K562 (cell line): ENCODE results near the gene SNAPC5. TPM values are rescaled to one million over a fixed set of nuclear protein-coding genes. Genes with fewer than 3 reads are reported as not detected.

Experiments used
- ATAC-seq: fragments of 200-7000 bp; cut with Tn5 transposase; 3 replicates; pipeline ENCODE4 v1.9.1; 2020; ENCODE audit warnings: moderate library complexity
- BruUV-seq: library from RNA; stranded (reverse); fragments of 400-500 nt; replicated peaks from 2 replicates; lab custom pipeline; 2021; lab: Mats Ljungman, UMichigan
- CTCF ChIA-PET: fragments of 300-600 bp; formaldehyde crosslinking; extraction: SDS; loops from one replicate; lab custom pipeline; 2021; ENCODE audit warnings: low intra/inter-chr PET ratio; lab: Yijun Ruan, JAX
- POLR2A ChIA-PET: fragments of 300-600, 350-650 bp; sonication (Branson Sonifier 250); formaldehyde crosslinking; extraction: SDS; loops from one replicate; lab custom pipeline; 2021; ENCODE audit warnings: antibody characterized with exemption, inconsistent platforms; lab: Yijun Ruan, JAX
- DNase-seq, 4 experiments: peaks; one replicate each; pipeline versions ENCODE4 v3.0.0 to v3.0.0-alpha.2; 2011 to 2018; ENCODE audit warnings: low spot score in 3 of 4, mixed read lengths in 3 of 4; ENCODE audit errors: extremely low read depth in 1 of 4
- FAIRE-seq: peaks from 2 replicates; lab custom pipeline; 2011; peaks lifted over from hg19 to GRCh38; lab: Jason Lieb, UNC
- H2AFZ ChIP-seq: 2 replicates; pipeline ENCODE4 v1.6.0; 2011; ENCODE audit warnings: low read depth, low read length, control low read depth, inconsistent platforms
- H3K27ac ChIP-seq: fragments of 200-600 bp; 3 replicates; pipeline ENCODE4 v1.8.0; 2011; ENCODE audit warnings: low read depth, mild to moderate bottlenecking, control low read depth, inconsistent platforms, low read length, moderate library complexity, mixed read lengths; ENCODE audit errors: extremely low read depth
- H3K27me3 ChIP-seq, 2 experiments: fragments of 300-600 bp in 1 of 2; 2 replicates in 1 of 2; 3 replicates in 1 of 2; pipeline versions ENCODE4 v1.6.0 to v1.8.0; 2011; ENCODE audit warnings: inconsistent platforms in 2 of 2, low read length in 2 of 2, mild to moderate bottlenecking in 1 of 2, mixed read lengths in 1 of 2, moderate library complexity in 1 of 2; ENCODE audit not compliant: control insufficient read depth in 2 of 2, insufficient read depth in 2 of 2
- H3K36me3 ChIP-seq: fragments of 300-600 bp; 3 replicates; pipeline ENCODE4 v1.8.0; 2011; ENCODE audit warnings: mild to moderate bottlenecking, low read length, inconsistent platforms; ENCODE audit not compliant: control insufficient read depth, insufficient read depth
- H3K4me1 ChIP-seq, 2 experiments: fragments of 200-600 bp in 1 of 2; replicated peaks in 1 of 2; 2 replicates in 1 of 2; 3 replicates in 1 of 2; pipeline versions ENCODE4 v1.5.1 to v1.8.0; 2011; ENCODE audit warnings: inconsistent platforms in 2 of 2, low read length in 2 of 2, mild to moderate bottlenecking in 1 of 2, mixed read lengths in 1 of 2, moderate library complexity in 1 of 2; ENCODE audit not compliant: control insufficient read depth in 2 of 2, insufficient read depth in 2 of 2
- H3K4me2 ChIP-seq: 2 replicates; pipeline ENCODE4 v1.6.1; 2011; ENCODE audit warnings: low read length, control low read depth, inconsistent platforms, mixed read lengths; ENCODE audit not compliant: insufficient read depth
- H3K4me3 ChIP-seq: fragments of 200-600 bp; sonication (generic), shearing (Covaris generic); 2 replicates; pipeline ENCODE4 v1.5.1; 2016; ENCODE audit warnings: control low read depth, inconsistent platforms
- H3K79me2 ChIP-seq: fragments of 200-600 bp; 3 replicates; pipeline ENCODE4 v1.8.0; 2011; ENCODE audit warnings: low read length, inconsistent platforms; ENCODE audit not compliant: control insufficient read depth, insufficient read depth
- H3K9ac ChIP-seq, 2 experiments: 2 replicates each; pipeline versions ENCODE4 v1.6.0 to v1.6.1; 2011; ENCODE audit warnings: low read depth in 2 of 2, low read length in 2 of 2, control low read depth in 1 of 2, inconsistent platforms in 1 of 2, mild to moderate bottlenecking in 1 of 2, mixed read lengths in 1 of 2; ENCODE audit not compliant: insufficient read depth in 1 of 2
- H3K9me1 ChIP-seq: one replicate; pipeline ENCODE4 v1.6.0; 2011; ENCODE audit warnings: inconsistent platforms, mild to moderate bottlenecking, low read length, moderate library complexity; ENCODE audit not compliant: control insufficient read depth, insufficient read depth
- H3K9me3 ChIP-seq: replicated peaks from 2 replicates; pipeline ENCODE4 v1.5.1; 2011; ENCODE audit warnings: low read depth, low read length, inconsistent platforms; ENCODE audit not compliant: control insufficient read depth, insufficient read depth
- H4K20me1 ChIP-seq: replicated peaks from 2 replicates; pipeline ENCODE4 v1.6.1; 2011; ENCODE audit warnings: low read length, inconsistent platforms, mixed read lengths; ENCODE audit not compliant: control insufficient read depth, insufficient read depth
- ARID4B ChIP-seq: sonication (generic); formaldehyde crosslinking; IDR thresholded peaks from 2 replicates; pipeline ENCODE4 v1.8.0; 2022; ENCODE audit warnings: mild to moderate bottlenecking, missing genetic modification reagents
- BACH1 ChIP-seq: fragments of 200-800 bp; sonication (Bioruptor generic); IDR thresholded peaks from 2 replicates; pipeline ENCODE4 v1.6.1; 2016; ENCODE audit warnings: missing genetic modification characterization, missing compliant biosample characterization
- CCAR2 ChIP-seq: fragments of 200-400 bp; formaldehyde crosslinking; IDR thresholded peaks from 2 replicates; pipeline ENCODE4 v1.6.1; 2017; ENCODE audit warnings: mild to moderate bottlenecking, low read depth, low read length
- CUX1 ChIP-seq: fragments of 200-800 bp; sonication (Bioruptor generic); IDR thresholded peaks from 2 replicates; pipeline ENCODE4 v1.6.1; 2016; ENCODE audit warnings: missing genetic modification characterization, missing compliant biosample characterization
- DACH1 ChIP-seq: fragments of 450-650 bp; IDR thresholded peaks from 2 replicates; pipeline ENCODE4 v1.6.1; 2018; ENCODE audit not compliant: partially characterized antibody
- IRF1 ChIP-seq: sonication (generic); formaldehyde crosslinking; IDR thresholded peaks from 2 replicates; pipeline ENCODE4 v1.8.0; 2022; ENCODE audit warnings: missing genetic modification reagents, mild to moderate bottlenecking, borderline replicate concordance
- NFXL1 ChIP-seq: fragments of 450-650 bp; formaldehyde crosslinking; IDR thresholded peaks from 2 replicates; pipeline ENCODE4 v1.4.0; 2021; ENCODE audit warnings: mild to moderate bottlenecking
- ZBTB7A ChIP-seq: IDR thresholded peaks from 2 replicates; pipeline ENCODE4 v1.6.1; 2011; ENCODE audit warnings: low read depth, mild to moderate bottlenecking, low read length, moderate library complexity, borderline replicate concordance; ENCODE audit not compliant: control insufficient read depth
- WGBS: fragments of 100-300 bp; shearing (Covaris generic); methylation state at CpG from one replicate; pipeline ENCODE4 v1.1.6; 2016; ENCODE audit warnings: low coverage, mixed read lengths; ENCODE audit not compliant: insufficient coverage; ENCODE audit errors: missing lambda C conversion rate; 5-methylcytosine and 5-hydroxymethylcytosine counted together
- in situ Hi-C: fragments of 300-500 bp; cut with MboI; formaldehyde crosslinking; loops from 4 replicates; pipeline ENCODE4 v1.15.0; 2018; ENCODE audit warnings: inconsistent platforms, mixed read lengths
- intact Hi-C: fragments of 100-400 bp; cut with micrococcal nuclease; formaldehyde crosslinking; loops from 2 replicates; pipeline ENCODE4 v1.14.2; 2022
- polyA plus RNA-seq, 8 experiments: library from polyadenylated mRNA; depleted of rRNA in 4 of 8; stranded (reverse) in 5 of 8; unstranded in 3 of 8; fragments of >200 nt; fragmentation: Nextera tagmentation in 2 of 8; fragmentation: Illumina TruSeq in 1 of 8; extraction: Ambion mirVana in 2 of 8; extraction: Trizol in 1 of 8; gene quantifications; 2 replicates each; pipeline versions ENCODE4 v1.2.1 to v1.2.3, GENCODE V29; 2011 to 2014; ENCODE audit warnings: inconsistent platforms in 1 of 8, missing spikeins in 1 of 8
- total RNA-seq, 7 experiments: library from RNA; depleted of rRNA in 6 of 7; stranded (reverse); fragments of >200 nt in 6 of 7; fragmentation: Illumina TruSeq in 2 of 7; extraction: Trizol in 2 of 7; gene quantifications; 2 replicates each; pipeline versions ENCODE4 v1.2.1 to v1.2.3, GENCODE V29; 2011 to 2021; ENCODE audit warnings: low replicate concordance in 1 of 7
- TF ChIP-seq, protein P1 (sequence below): sonication (generic); formaldehyde crosslinking; IDR thresholded peaks from 2 replicates; pipeline ENCODE4 v1.4.0; 2020; ENCODE audit warnings: mild to moderate bottlenecking, missing genetic modification reagents

SNAPC5 gene
- total and polyA plus RNA-seq, 9 of the 15 experiments (the other 6 are each of a cell fraction or from before 2014, with no cell fraction given), result 52.8 to 155 (median 96.5) TPM

- ChIA-PET POLR2A (interaction anchor here (0.6 kb wide), 1 partner anchor 647 kb away, joined by 4 read pairs; no protein-coding TSS in a partner anchor), CTCF (no interaction called here)
- no TSS peak for BruUV-seq
- peaks cover 21% of the 10 kb centered on the region; the same call in 1 of the 3 replicates for H3K36me3 ChIP-seq
- intact Hi-C loops, result no loop called here
- H3K4me2 ChIP-seq, result no peak overlapping the region
- DNase-seq, result no peak
- in situ Hi-C loops, result no loop called here
- no peaks in the 10 kb centered on the region for H3K27me3 ChIP-seq
- no peak overlapping the region for H3K4me3 ChIP-seq
- no peaks in the 10 kb centered on the region for H3K9me1 ChIP-seq
- no peaks in the 10 kb centered on the region for H3K79me2 ChIP-seq
- H4K20me1 ChIP-seq, result no peaks in the 10 kb centered on the region
- no peaks in the 10 kb centered on the region for H3K4me1 ChIP-seq
- no peak for ATAC-seq
- H3K9ac ChIP-seq, result no peak overlapping the region
- 89% methylated on average over 4 of the region's 4 CpGs for WGBS
- H3K27ac ChIP-seq, result no peak overlapping the region
- no peak overlapping the region for H2AFZ ChIP-seq
- H3K9me3 ChIP-seq, result no peaks in the 10 kb centered on the region
- no peak for FAIRE-seq
- TF ChIP-seq, protein P1, sequence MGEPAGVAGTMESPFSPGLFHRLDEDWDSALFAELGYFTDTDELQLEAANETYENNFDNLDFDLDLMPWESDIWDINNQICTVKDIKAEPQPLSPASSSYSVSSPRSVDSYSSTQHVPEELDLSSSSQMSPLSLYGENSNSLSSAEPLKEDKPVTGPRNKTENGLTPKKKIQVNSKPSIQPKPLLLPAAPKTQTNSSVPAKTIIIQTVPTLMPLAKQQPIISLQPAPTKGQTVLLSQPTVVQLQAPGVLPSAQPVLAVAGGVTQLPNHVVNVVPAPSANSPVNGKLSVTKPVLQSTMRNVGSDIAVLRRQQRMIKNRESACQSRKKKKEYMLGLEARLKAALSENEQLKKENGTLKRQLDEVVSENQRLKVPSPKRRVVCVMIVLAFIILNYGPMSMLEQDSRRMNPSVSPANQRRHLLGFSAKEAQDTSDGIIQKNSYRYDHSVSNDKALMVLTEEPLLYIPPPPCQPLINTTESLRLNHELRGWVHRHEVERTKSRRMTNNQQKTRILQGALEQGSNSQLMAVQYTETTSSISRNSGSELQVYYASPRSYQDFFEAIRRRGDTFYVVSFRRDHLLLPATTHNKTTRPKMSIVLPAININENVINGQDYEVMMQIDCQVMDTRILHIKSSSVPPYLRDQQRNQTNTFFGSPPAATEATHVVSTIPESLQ (CRISPR knock-in tag), result no peak
- TF ChIP-seq ZBTB7A (no peak), ARID4B (no peak), IRF1 (CRISPR knock-in tag) (no peak), BACH1 (tag) (no peak), CCAR2 (no peak), CUX1 (no peak), DACH1 (no peak), NFXL1 (CRISPR knock-in tag) (no peak)
Observed at GRCh38 chr15:66452420-66452819, 45.1 kb downstream of the SNAPC5 start.
